Measurements from ENCODE around the gene PRR5L. TPM values are rescaled to one million over a fixed set of nuclear protein-coding genes. Genes with fewer than 3 reads are reported as not detected.
A peak's percentile ranks its signal among the peaks of the same experiment; 100 is the strongest.

Gene PRR5L
- polyA plus RNA-seq, 1 of the 3 experiments (the other 2 are of a cell fraction): 0.46 TPM

DNA sequence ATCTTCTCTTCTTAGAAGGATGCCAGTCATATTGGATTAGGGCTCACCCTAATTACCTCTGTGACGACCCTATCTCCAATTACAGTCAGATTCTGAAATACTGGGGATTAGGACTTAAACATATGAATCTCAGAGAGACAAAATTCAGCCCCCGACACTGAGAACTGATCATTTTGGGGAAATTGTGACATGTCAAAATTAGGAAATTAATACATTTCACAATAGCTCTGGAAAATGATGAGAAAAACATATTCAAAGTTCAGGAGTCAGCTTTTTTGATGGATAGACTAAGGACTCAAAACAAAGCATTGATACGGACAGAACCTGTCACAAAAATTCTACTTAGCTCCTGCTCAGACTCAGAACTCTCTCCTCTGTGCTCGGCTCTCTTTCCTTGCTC is 47.7 kb upstream of the PRR5L start:
- H3K9me2 ChIP-seq: no peaks in the 10 kb centered on the region
- H3F3A ChIP-seq (replicated peaks; ENCODE audit: insufficient read depth): no peaks in the 10 kb centered on the region
- H3K9ac ChIP-seq: no peak overlapping the region
- no peaks in the 10 kb centered on the region for H3K79me2 ChIP-seq (ENCODE audit: insufficient read depth)
- H3K4me1 ChIP-seq (ENCODE audit: control insufficient read depth in 1 of 2, insufficient read depth in 2 of 2, low read depth in 1 of 2, low read length in 1 of 2): peaks cover 10 to 15% of the 10 kb centered on the region in 2 experiments; a peak in 3 of 4 replicates
- no peaks in the 10 kb centered on the region for H4K20me1 ChIP-seq (ENCODE audit: insufficient read depth)
- TF ChIP-seq FOSL2 (IDR thresholded peaks at IDR 0.05; ENCODE audit: borderline replicate concordance, low read depth): no peak
- TF ChIP-seq TCF12 (IDR thresholded peaks at IDR 0.05): no peak
- TF ChIP-seq POLR2AphosphoS5 (IDR thresholded peaks at IDR 0.05; ENCODE audit: low read depth, low read length): no peak
- TF ChIP-seq EZH2phosphoT487 (IDR thresholded peaks at IDR 0.05; ENCODE audit: borderline replicate concordance, low read depth): no peak
- no peak for TF ChIP-seq USF2 (IDR thresholded peaks at IDR 0.05; ENCODE audit: borderline replicate concordance, low read depth, low read length)
- TF ChIP-seq, protein P1, sequence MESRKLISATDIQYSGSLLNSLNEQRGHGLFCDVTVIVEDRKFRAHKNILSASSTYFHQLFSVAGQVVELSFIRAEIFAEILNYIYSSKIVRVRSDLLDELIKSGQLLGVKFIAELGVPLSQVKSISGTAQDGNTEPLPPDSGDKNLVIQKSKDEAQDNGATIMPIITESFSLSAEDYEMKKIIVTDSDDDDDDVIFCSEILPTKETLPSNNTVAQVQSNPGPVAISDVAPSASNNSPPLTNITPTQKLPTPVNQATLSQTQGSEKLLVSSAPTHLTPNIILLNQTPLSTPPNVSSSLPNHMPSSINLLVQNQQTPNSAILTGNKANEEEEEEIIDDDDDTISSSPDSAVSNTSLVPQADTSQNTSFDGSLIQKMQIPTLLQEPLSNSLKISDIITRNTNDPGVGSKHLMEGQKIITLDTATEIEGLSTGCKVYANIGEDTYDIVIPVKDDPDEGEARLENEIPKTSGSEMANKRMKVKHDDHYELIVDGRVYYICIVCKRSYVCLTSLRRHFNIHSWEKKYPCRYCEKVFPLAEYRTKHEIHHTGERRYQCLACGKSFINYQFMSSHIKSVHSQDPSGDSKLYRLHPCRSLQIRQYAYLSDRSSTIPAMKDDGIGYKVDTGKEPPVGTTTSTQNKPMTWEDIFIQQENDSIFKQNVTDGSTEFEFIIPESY (IDR thresholded peaks at IDR 0.05; ENCODE audit: borderline replicate concordance, low read depth): no peak
- no peak for TF ChIP-seq RAD21 (IDR thresholded peaks at IDR 0.05; ENCODE audit: low read length)
- no peak for TF ChIP-seq GABPA (IDR thresholded peaks at IDR 0.05; ENCODE audit: low read depth)
- TF ChIP-seq RXRA (IDR thresholded peaks at IDR 0.05; ENCODE audit: borderline replicate concordance, low read depth): no peak
- TF ChIP-seq NRF1 (IDR thresholded peaks at IDR 0.05; ENCODE audit: low read depth, low read length): no peak
- TF ChIP-seq TAF1 (IDR thresholded peaks at IDR 0.05; ENCODE audit: borderline replicate concordance, low read depth, low read length): no peak
- H3K36me3 ChIP-seq (replicated peaks in 1 of 2; ENCODE audit: control insufficient read depth in 1 of 2, insufficient read depth in 2 of 2, low read length in 1 of 2): no peaks in the 10 kb centered on the region
- no peak overlapping the region for H2AFZ ChIP-seq (ENCODE audit: low read depth)
- no peak overlapping the region for H3K4me3 ChIP-seq (ENCODE audit: low read depth in 2 of 2, low read length in 1 of 2)
- ChIA-PET CTCF (interaction anchor here (0.7 to 3.0 kb wide), 8 partner anchors 13 to 427 kb away, joined by 3 to 14 read pairs (median 4); no protein-coding TSS in a partner anchor), POLR2A (no interaction called here)
- H3K4me2 ChIP-seq: no peak overlapping the region
- DNase-seq: no peak
- H3K9me3 ChIP-seq: no peaks in the 10 kb centered on the region
- no peak overlapping the region for H3K27ac ChIP-seq (ENCODE audit: low read depth in 2 of 2, low read length in 1 of 2)
- 69% methylated on average over 4 of the region's 4 CpGs for WGBS (ENCODE audit: low lambda C conversion rate)
- no peaks in the 10 kb centered on the region for H3K27me3 ChIP-seq (ENCODE audit: insufficient read depth)

DNA sequence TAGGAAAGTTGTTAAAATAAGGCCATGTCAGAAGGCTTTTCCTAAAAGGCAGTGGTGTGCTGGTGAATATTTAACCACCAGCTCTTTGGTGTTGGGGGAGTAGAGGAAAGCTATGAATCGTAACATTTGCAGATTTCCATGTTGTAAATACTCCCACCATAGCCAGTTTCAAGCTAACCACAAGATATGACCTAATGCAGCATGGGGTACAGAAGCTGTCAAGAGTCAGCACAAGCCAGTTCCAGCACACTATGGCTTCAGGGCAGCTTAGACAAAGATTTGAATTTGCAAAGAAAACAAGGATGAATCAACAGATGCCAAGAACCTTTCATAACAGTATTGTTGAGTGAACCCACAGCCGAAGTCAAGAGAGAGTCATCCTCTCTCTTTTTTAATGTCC is 46.8 kb upstream of the PRR5L start:
- TF ChIP-seq, protein P2, sequence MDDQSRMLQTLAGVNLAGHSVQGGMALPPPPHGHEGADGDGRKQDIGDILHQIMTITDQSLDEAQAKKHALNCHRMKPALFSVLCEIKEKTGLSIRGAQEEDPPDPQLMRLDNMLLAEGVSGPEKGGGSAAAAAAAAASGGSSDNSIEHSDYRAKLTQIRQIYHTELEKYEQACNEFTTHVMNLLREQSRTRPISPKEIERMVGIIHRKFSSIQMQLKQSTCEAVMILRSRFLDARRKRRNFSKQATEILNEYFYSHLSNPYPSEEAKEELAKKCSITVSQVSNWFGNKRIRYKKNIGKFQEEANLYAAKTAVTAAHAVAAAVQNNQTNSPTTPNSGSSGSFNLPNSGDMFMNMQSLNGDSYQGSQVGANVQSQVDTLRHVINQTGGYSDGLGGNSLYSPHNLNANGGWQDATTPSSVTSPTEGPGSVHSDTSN (IDR thresholded peaks at IDR 0.05): peak; percentile 25; the same call in 1 of the 2 replicates
- TF ChIP-seq TCF12 (IDR thresholded peaks at IDR 0.05) (peak; percentile 52), CTCF (IDR thresholded peaks at IDR 0.05) (no peak), NFIC (IDR thresholded peaks at IDR 0.05; ENCODE audit: borderline replicate concordance) (peak; percentile 10; the same call in 1 of the 2 replicates)
- H3K4me3 ChIP-seq (ENCODE audit: low read depth in 2 of 2, low read length in 1 of 2): no peak overlapping the region
- no peaks in the 10 kb centered on the region for H3K27me3 ChIP-seq (ENCODE audit: insufficient read depth)
- DNase-seq: no peak
- no peaks in the 10 kb centered on the region for H3F3A ChIP-seq (replicated peaks; ENCODE audit: insufficient read depth)
- H3K9ac ChIP-seq: no peak overlapping the region
- no peak overlapping the region for H2AFZ ChIP-seq (ENCODE audit: low read depth)
- H3K9me3 ChIP-seq: no peaks in the 10 kb centered on the region
- H3K4me2 ChIP-seq: no peak overlapping the region
- ChIA-PET POLR2A (interaction anchor here (1.2 kb wide), 1 partner anchor 18 kb away, joined by 3 read pairs; no protein-coding TSS in a partner anchor), CTCF (interaction anchor here (0.7 to 3.0 kb wide), 9 partner anchors 14 to 427 kb away, joined by 3 to 14 read pairs (median 6); no protein-coding TSS in a partner anchor)
- no peaks in the 10 kb centered on the region for H4K20me1 ChIP-seq (ENCODE audit: insufficient read depth)
- H3K36me3 ChIP-seq (replicated peaks in 1 of 2; ENCODE audit: control insufficient read depth in 1 of 2, insufficient read depth in 2 of 2, low read length in 1 of 2): no peaks in the 10 kb centered on the region
- H3K79me2 ChIP-seq (ENCODE audit: insufficient read depth): no peaks in the 10 kb centered on the region
- H3K9me2 ChIP-seq: no peaks in the 10 kb centered on the region
- no peak overlapping the region for H3K27ac ChIP-seq (ENCODE audit: low read depth in 2 of 2, low read length in 1 of 2)
- peaks cover 10 to 21% of the 10 kb centered on the region in 2 experiments; a peak in 3 of 4 replicates for H3K4me1 ChIP-seq (ENCODE audit: control insufficient read depth in 1 of 2, insufficient read depth in 2 of 2, low read depth in 1 of 2, low read length in 1 of 2)
- whole genome bisulfite sequencing (ENCODE audit: low lambda C conversion rate): 43% methylated on average over 2 of the region's 2 CpGs

Measured in SK-N-SH (cell line).